WTC11 (cell line): ENCODE data around the gene DUOX2. TPM values are rescaled to one million over a fixed set of nuclear protein-coding genes. Genes with fewer than 3 reads are reported as not detected.

ENCODE experiments used
- ATAC-seq: fragments of 200-7000 bp; cut with Tn5 transposase; 2 replicates; pipeline ENCODE4 v1.10.0; 2021; ENCODE audit warnings: mild to moderate bottlenecking, moderate library complexity
- CTCF ChIA-PET: fragments of 300-600 bp; sonication (Branson Sonifier 250); formaldehyde crosslinking; loops from one replicate; lab custom pipeline; 2021; ENCODE audit warnings: antibody characterized with exemption; lab: Charles Lee
- POLR2A ChIA-PET: fragments of 350-600 bp; sonication (Branson Sonifier 250); formaldehyde crosslinking; loops from one replicate; lab custom pipeline; 2021; ENCODE audit warnings: antibody characterized with exemption; lab: Charles Lee
- DNase-seq: peaks from one replicate; pipeline ENCODE4 v3.0.0; 2021; ENCODE audit warnings: low spot score
- H3K27ac Mint-ChIP-seq: 2 replicates; pipeline ENCODE4 v1.8.0; 2021; ENCODE audit warnings: mixed read lengths
- H3K27me3 Mint-ChIP-seq: 2 replicates; pipeline ENCODE4 v1.8.0; 2021; ENCODE audit warnings: low read depth, mild to moderate bottlenecking, moderate library complexity, mixed read lengths
- H3K36me3 Mint-ChIP-seq: 2 replicates; pipeline ENCODE4 v1.8.0; 2021; ENCODE audit warnings: mixed read lengths
- H3K4me1 Mint-ChIP-seq: 2 replicates; pipeline ENCODE4 v1.8.0; 2022; ENCODE audit warnings: mixed read lengths
- H3K4me3 Mint-ChIP-seq: 2 replicates; pipeline ENCODE4 v1.8.0; 2021; ENCODE audit warnings: mild to moderate bottlenecking, moderate library complexity, mixed read lengths
- H3K9me3 Mint-ChIP-seq: 2 replicates; pipeline ENCODE4 v1.8.0; 2021; ENCODE audit warnings: mixed read lengths
- ATF1 ChIP-seq: sonication (generic); formaldehyde crosslinking; IDR thresholded peaks from 2 replicates; pipeline ENCODE4 v1.8.1; 2023; ENCODE audit warnings: mild to moderate bottlenecking, moderate library complexity, missing genetic modification reagents
- CREM ChIP-seq: sonication (generic); formaldehyde crosslinking; IDR thresholded peaks from 2 replicates; pipeline ENCODE4 v1.8.1; 2022; ENCODE audit warnings: mild to moderate bottlenecking, missing genetic modification reagents, moderate library complexity
- ESRRA ChIP-seq: sonication (generic); formaldehyde crosslinking; IDR thresholded peaks from 2 replicates; pipeline ENCODE4 v1.8.1; 2022; ENCODE audit warnings: mild to moderate bottlenecking, missing genetic modification reagents, borderline replicate concordance
- GTF2I ChIP-seq: fragments of 250-450 bp; sonication (Bioruptor Pico); conservative IDR thresholded peaks from 2 replicates; pipeline ENCODE4 v1.4.0; 2021; ENCODE audit warnings: mild to moderate bottlenecking
- HMGA2 ChIP-seq: fragments of 250-450 bp; sonication (Bioruptor Pico); IDR thresholded peaks from 2 replicates; pipeline ENCODE4 v1.4.0; 2021; ENCODE audit warnings: mild to moderate bottlenecking, moderate library complexity
- IRF2 ChIP-seq: sonication (generic); formaldehyde crosslinking; IDR thresholded peaks from 2 replicates; pipeline ENCODE4 v1.8.0; 2022; ENCODE audit warnings: low read depth, missing genetic modification reagents, borderline replicate concordance
- JUN ChIP-seq: sonication (generic); formaldehyde crosslinking; IDR thresholded peaks from 2 replicates; pipeline ENCODE4 v1.8.0; 2023; ENCODE audit warnings: mild to moderate bottlenecking, missing genetic modification reagents
- MYBL2 ChIP-seq: sonication (generic); formaldehyde crosslinking; IDR thresholded peaks from 2 replicates; pipeline ENCODE4 v1.8.1; 2023; ENCODE audit warnings: mild to moderate bottlenecking, moderate library complexity, missing genetic modification reagents
- NR1H2 ChIP-seq: sonication (generic); formaldehyde crosslinking; IDR thresholded peaks from 2 replicates; pipeline ENCODE4 v1.9.0; 2021; ENCODE audit warnings: mild to moderate bottlenecking, moderate library complexity, missing genetic modification reagents
- OVOL2 ChIP-seq: fragments of 250-450 bp; sonication (Bioruptor Pico); IDR thresholded peaks from 2 replicates; pipeline ENCODE4 v1.9.0; 2021; ENCODE audit warnings: mild to moderate bottlenecking, borderline replicate concordance
- SMAD3 ChIP-seq: sonication (generic); formaldehyde crosslinking; IDR thresholded peaks from 2 replicates; pipeline ENCODE4 v1.8.0; 2022; ENCODE audit warnings: missing genetic modification reagents, mild to moderate bottlenecking, borderline replicate concordance
- SOX15 ChIP-seq: fragments of 250-450 bp; sonication (Bioruptor Pico); IDR thresholded peaks from 2 replicates; pipeline ENCODE4 v1.9.0; 2021; ENCODE audit warnings: mild to moderate bottlenecking
- TEAD1 ChIP-seq: sonication (generic); formaldehyde crosslinking; IDR thresholded peaks from 2 replicates; pipeline ENCODE4 v1.8.0; 2022; ENCODE audit warnings: mild to moderate bottlenecking, missing genetic modification reagents
- USF2 ChIP-seq: sonication (generic); formaldehyde crosslinking; IDR thresholded peaks from 2 replicates; pipeline ENCODE4 v1.8.1; 2023; ENCODE audit warnings: mild to moderate bottlenecking, missing genetic modification reagents, moderate library complexity
- ZBTB43 ChIP-seq: sonication (generic); formaldehyde crosslinking; IDR thresholded peaks from 2 replicates; pipeline ENCODE4 v1.8.1; 2023; ENCODE audit warnings: mild to moderate bottlenecking, missing genetic modification reagents
- ZNF121 ChIP-seq: sonication (generic); formaldehyde crosslinking; IDR thresholded peaks from 2 replicates; pipeline ENCODE4 v1.8.0; 2023; ENCODE audit warnings: missing genetic modification reagents
- ZNF317 ChIP-seq: sonication (generic); formaldehyde crosslinking; IDR thresholded peaks from 2 replicates; pipeline ENCODE4 v1.8.1; 2023; ENCODE audit warnings: low read depth, mild to moderate bottlenecking, moderate library complexity, missing genetic modification reagents, borderline replicate concordance
- ZNF425 ChIP-seq: fragments of 250-450 bp; sonication (Bioruptor Pico); conservative IDR thresholded peaks from 2 replicates; pipeline ENCODE4 v1.9.0; 2021; ENCODE audit warnings: mild to moderate bottlenecking
- ZNF671 ChIP-seq: fragments of 250-450 bp; sonication (Bioruptor Pico); IDR thresholded peaks from 2 replicates; pipeline ENCODE4 v1.8.0; 2021; ENCODE audit warnings: mild to moderate bottlenecking
- total RNA-seq: library from RNA; stranded (reverse); gene quantifications from 3 replicates; pipeline ENCODE4 v1.2.3, GENCODE V29; 2021
- TF ChIP-seq, protein P1 (sequence below): sonication (generic); formaldehyde crosslinking; IDR thresholded peaks from 2 replicates; pipeline ENCODE4 v1.8.1; 2023; ENCODE audit warnings: mild to moderate bottlenecking, missing genetic modification reagents, borderline replicate concordance
- TF ChIP-seq, protein P2 (sequence below): fragments of 250-450 bp; sonication (Bioruptor Pico); IDR thresholded peaks from 2 replicates; pipeline ENCODE4 v1.9.0; 2021; ENCODE audit warnings: mild to moderate bottlenecking
- TF ChIP-seq, protein P3 (sequence below): fragments of 250-450 bp; sonication (Bioruptor Pico); IDR thresholded peaks from 2 replicates; pipeline ENCODE4 v2.1.2; 2022; ENCODE audit warnings: mild to moderate bottlenecking, moderate library complexity

The DUOX2 gene
- total RNA-seq, 1 experiment from 2014 or later = 0.13 TPM

- no peak for TF ChIP-seq TEAD1 (CRISPR knock-in tag)
These were observed 1.4 kb upstream of the DUOX2 start (continued) for GRCh38 chr15:45115312-45115820.

DNA sequence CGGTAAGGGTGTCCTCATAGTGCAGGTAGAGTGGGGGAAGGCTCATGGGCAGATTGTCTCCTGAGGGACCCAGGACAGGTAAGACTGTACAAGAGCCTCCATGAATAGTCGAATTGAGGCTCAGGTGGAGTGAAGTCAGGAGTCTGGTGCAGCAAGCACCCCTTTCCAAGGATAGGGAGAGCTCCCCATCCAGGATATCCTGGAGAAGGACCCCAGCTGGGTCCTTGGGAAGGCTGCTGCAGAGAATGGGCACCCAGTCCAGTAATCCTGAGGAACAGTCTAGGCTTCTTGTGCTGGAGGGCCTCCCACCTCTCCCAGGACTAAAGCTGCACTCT is 746 bp upstream of the DUOX2 start:
- Mint-ChIP-seq H3K27me3 (peaks cover 100% of the 10 kb centered on the region), H3K4me3 (peak overlapping the region; percentile 64), H3K36me3 (no peaks in the 10 kb centered on the region), H3K9me3 (no peaks in the 10 kb centered on the region), H3K27ac (no peak overlapping the region), H3K4me1 (peaks cover 44% of the 10 kb centered on the region)
- ATAC-seq = no peak
- TF ChIP-seq CREM (CRISPR knock-in tag) = no peak
- TF ChIP-seq ZNF317 (CRISPR knock-in tag) = no peak
- no peak for TF ChIP-seq IRF2 (CRISPR knock-in tag)
- TF ChIP-seq SMAD3 (CRISPR knock-in tag) = no peak
- TF ChIP-seq ESRRA (CRISPR knock-in tag) = no peak
- no peak for TF ChIP-seq JUN (CRISPR knock-in tag)
- no peak for TF ChIP-seq ZNF121 (CRISPR knock-in tag)
- TF ChIP-seq, protein P1, sequence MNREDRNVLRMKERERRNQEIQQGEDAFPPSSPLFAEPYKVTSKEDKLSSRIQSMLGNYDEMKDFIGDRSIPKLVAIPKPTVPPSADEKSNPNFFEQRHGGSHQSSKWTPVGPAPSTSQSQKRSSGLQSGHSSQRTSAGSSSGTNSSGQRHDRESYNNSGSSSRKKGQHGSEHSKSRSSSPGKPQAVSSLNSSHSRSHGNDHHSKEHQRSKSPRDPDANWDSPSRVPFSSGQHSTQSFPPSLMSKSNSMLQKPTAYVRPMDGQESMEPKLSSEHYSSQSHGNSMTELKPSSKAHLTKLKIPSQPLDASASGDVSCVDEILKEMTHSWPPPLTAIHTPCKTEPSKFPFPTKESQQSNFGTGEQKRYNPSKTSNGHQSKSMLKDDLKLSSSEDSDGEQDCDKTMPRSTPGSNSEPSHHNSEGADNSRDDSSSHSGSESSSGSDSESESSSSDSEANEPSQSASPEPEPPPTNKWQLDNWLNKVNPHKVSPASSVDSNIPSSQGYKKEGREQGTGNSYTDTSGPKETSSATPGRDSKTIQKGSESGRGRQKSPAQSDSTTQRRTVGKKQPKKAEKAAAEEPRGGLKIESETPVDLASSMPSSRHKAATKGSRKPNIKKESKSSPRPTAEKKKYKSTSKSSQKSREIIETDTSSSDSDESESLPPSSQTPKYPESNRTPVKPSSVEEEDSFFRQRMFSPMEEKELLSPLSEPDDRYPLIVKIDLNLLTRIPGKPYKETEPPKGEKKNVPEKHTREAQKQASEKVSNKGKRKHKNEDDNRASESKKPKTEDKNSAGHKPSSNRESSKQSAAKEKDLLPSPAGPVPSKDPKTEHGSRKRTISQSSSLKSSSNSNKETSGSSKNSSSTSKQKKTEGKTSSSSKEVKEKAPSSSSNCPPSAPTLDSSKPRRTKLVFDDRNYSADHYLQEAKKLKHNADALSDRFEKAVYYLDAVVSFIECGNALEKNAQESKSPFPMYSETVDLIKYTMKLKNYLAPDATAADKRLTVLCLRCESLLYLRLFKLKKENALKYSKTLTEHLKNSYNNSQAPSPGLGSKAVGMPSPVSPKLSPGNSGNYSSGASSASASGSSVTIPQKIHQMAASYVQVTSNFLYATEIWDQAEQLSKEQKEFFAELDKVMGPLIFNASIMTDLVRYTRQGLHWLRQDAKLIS = no peak
- TF ChIP-seq ZNF671 (CRISPR knock-in tag) = no peak
- DNase-seq = no peak
- ChIA-PET CTCF (interaction anchor here (1.5 to 8.3 kb wide), 2 partner anchors 8 to 16 kb away, joined by 4 to 231 read pairs; partner anchors contain the start of genes DUOX1 and DUOXA1), POLR2A (no interaction called here)

- CTCF ChIA-PET = interaction anchor here (1.0 to 8.3 kb wide), 7 partner anchors 10 to 425 kb away, joined by 3 to 231 read pairs (median 4); partner anchors contain the start of genes DUOX1 and DUOXA1
- DNase-seq (no peak), ATAC-seq (peak; percentile 3)
- Mint-ChIP-seq H3K27ac (no peak overlapping the region), H3K9me3 (no peaks in the 10 kb centered on the region), H3K4me1 (peaks cover 44% of the 10 kb centered on the region), H3K4me3 (peak overlapping the region; percentile 64), H3K36me3 (no peaks in the 10 kb centered on the region), H3K27me3 (peaks cover 100% of the 10 kb centered on the region)
- POLR2A ChIA-PET = no interaction called here
- TF ChIP-seq HMGA2 (CRISPR knock-in tag) (no peak), NR1H2 (CRISPR knock-in tag) (no peak), ZNF425 (CRISPR knock-in tag) (no peak), MYBL2 (CRISPR knock-in tag) (no peak), ATF1 (CRISPR knock-in tag) (no peak), ZBTB43 (no peak), OVOL2 (CRISPR knock-in tag) (no peak), USF2 (CRISPR knock-in tag) (no peak), SOX15 (CRISPR knock-in tag) (no peak), GTF2I (no peak), TEAD1 (CRISPR knock-in tag) (no peak)
- TF ChIP-seq, protein P2, sequence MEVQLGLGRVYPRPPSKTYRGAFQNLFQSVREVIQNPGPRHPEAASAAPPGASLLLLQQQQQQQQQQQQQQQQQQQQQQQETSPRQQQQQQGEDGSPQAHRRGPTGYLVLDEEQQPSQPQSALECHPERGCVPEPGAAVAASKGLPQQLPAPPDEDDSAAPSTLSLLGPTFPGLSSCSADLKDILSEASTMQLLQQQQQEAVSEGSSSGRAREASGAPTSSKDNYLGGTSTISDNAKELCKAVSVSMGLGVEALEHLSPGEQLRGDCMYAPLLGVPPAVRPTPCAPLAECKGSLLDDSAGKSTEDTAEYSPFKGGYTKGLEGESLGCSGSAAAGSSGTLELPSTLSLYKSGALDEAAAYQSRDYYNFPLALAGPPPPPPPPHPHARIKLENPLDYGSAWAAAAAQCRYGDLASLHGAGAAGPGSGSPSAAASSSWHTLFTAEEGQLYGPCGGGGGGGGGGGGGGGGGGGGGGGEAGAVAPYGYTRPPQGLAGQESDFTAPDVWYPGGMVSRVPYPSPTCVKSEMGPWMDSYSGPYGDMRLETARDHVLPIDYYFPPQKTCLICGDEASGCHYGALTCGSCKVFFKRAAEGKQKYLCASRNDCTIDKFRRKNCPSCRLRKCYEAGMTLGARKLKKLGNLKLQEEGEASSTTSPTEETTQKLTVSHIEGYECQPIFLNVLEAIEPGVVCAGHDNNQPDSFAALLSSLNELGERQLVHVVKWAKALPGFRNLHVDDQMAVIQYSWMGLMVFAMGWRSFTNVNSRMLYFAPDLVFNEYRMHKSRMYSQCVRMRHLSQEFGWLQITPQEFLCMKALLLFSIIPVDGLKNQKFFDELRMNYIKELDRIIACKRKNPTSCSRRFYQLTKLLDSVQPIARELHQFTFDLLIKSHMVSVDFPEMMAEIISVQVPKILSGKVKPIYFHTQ (CRISPR knock-in tag) = no peak
- TF ChIP-seq, protein P3, sequence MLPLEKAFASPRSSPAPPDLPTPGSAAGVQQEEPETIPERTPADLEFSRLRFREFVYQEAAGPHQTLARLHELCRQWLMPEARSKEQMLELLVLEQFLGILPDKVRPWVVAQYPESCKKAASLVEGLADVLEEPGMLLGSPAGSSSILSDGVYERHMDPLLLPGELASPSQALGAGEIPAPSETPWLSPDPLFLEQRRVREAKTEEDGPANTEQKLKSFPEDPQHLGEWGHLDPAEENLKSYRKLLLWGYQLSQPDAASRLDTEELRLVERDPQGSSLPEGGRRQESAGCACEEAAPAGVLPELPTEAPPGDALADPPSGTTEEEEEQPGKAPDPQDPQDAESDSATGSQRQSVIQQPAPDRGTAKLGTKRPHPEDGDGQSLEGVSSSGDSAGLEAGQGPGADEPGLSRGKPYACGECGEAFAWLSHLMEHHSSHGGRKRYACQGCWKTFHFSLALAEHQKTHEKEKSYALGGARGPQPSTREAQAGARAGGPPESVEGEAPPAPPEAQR = no peak
These were observed 487 bp downstream of the DUOX2 start for GRCh38 chr15:45113380-45113990.
